ENCODE results near the gene CCDC28B. TPM values are rescaled to one million over a fixed set of nuclear protein-coding genes. Genes with fewer than 3 reads are reported as not detected.

Gene CCDC28B
- total and polyA plus RNA-seq, 2 donors (not counting 3 experiments of a cell fraction or from before 2014, with no cell fraction given) = 12.0 to 19.1 TPM

- no peaks in the 10 kb centered on the region for H3K27me3 ChIP-seq (ENCODE audit: control insufficient read depth in 2 of 2, insufficient read depth in 2 of 2, low read length in 2 of 2)
- H3K4me1 ChIP-seq (ENCODE audit: control insufficient read depth, extremely low read depth, insufficient read depth, low read length) = peaks cover 26% of the 10 kb centered on the region
- H4K20me1 ChIP-seq (replicated peaks; ENCODE audit: control insufficient read depth, extremely low read depth, insufficient read depth, low read length) = no peaks in the 10 kb centered on the region
- CTCF ChIA-PET = interaction anchor here (1.1 to 2.4 kb wide), 5 partner anchors 9 to 94 kb away, joined by 3 to 33 read pairs (median 4); no protein-coding TSS in a partner anchor
- peak; percentile 97 for FAIRE-seq
- dilution Hi-C loops (cut with MboI; ENCODE audit: extremely low pct_ligation_motif_present, low sequenced_read_pairs) = no loop called here
- H3K4me2 ChIP-seq (ENCODE audit: insufficient read depth, low read length) = peak within 1 kb of the TSS; percentile 86
- peak within 1 kb of the TSS; percentile 79 to 81 (median 80) for H3K4me3 ChIP-seq (replicated peaks in 1 of 3; ENCODE audit: insufficient read depth in 1 of 3, low read depth in 1 of 3, low read length in 3 of 3)
- POLR2A ChIA-PET = interaction anchor here (0.5 to 2.4 kb wide), 3 partner anchors 114 to 316 kb away, joined by 3 to 8 read pairs (median 5); partner anchors contain the start of genes KPNA6 and MARCKSL1
- peaks cover 24% of the 10 kb centered on the region for H3K79me2 ChIP-seq (ENCODE audit: control insufficient read depth, insufficient read depth, low read length)
- BruUV-seq (replicated peaks) = no TSS peak
- peak within 1 kb of the TSS; percentile 83 for H2AFZ ChIP-seq (ENCODE audit: low read depth, low read length)
- intact Hi-C loops (cut with micrococcal nuclease) = loop anchor here (1.0 to 5.0 kb wide), 6 partner anchors 19 to 193 kb away; partner anchors contain the start of gene MARCKSL1
- peak within 1 kb of the TSS; percentile 98 for H3K9ac ChIP-seq (replicated peaks; ENCODE audit: extremely low read depth, insufficient read depth, low read length)
- TF ChIP-seq FOS (IDR thresholded peaks at IDR 0.05; ENCODE audit: borderline replicate concordance, insufficient read depth, low read length) (peak; percentile 51), GATA2 (IDR thresholded peaks at IDR 0.05; ENCODE audit: insufficient read depth, insufficient read length, low read depth, low read length) (no peak), MYC (IDR thresholded peaks at IDR 0.05; ENCODE audit: low read depth, low read length) (no peak), EZH2 (IDR thresholded peaks at IDR 0.05; ENCODE audit: borderline replicate concordance, low read depth, low read length, severe bottlenecking) (no peak), MAX (IDR thresholded peaks at IDR 0.05; ENCODE audit: insufficient read depth, insufficient read length) (peak; percentile 56), POLR2AphosphoS5 (IDR thresholded peaks at IDR 0.05; ENCODE audit: insufficient read depth, low read depth, low read length) (peak; percentile 82), CTCF (IDR thresholded peaks at IDR 0.05; ENCODE audit: extremely low read depth in 1 of 2, insufficient read depth in 1 of 2, low read depth in 1 of 2, low read length in 2 of 2) (no peak), JUN (IDR thresholded peaks at IDR 0.05; ENCODE audit: borderline replicate concordance, insufficient read depth, insufficient read length, low read depth) (peak; percentile 32), POLR2A (IDR thresholded peaks at IDR 0.05; ENCODE audit: low read depth, low read length) (peak; percentile 87)
- H3K27ac ChIP-seq (ENCODE audit: insufficient read depth, low read depth, low read length) = peak within 1 kb of the TSS; percentile 98
- H3K9me1 ChIP-seq (replicated peaks; ENCODE audit: control insufficient read depth, extremely low read depth, insufficient read depth, low read length) = no peaks in the 10 kb centered on the region
- peaks cover 7 to 8% of the 10 kb centered on the region in 2 experiments for H3K36me3 ChIP-seq (ENCODE audit: control insufficient read depth in 2 of 2, extremely low read depth in 1 of 2, insufficient read depth in 2 of 2, low read length in 2 of 2)
- H3K9me3 ChIP-seq (replicated peaks; ENCODE audit: control insufficient read depth, insufficient read depth, low read length) = no peaks in the 10 kb centered on the region
- DNase-seq (ENCODE audit: low read depth, low spot score) = peak; percentile 90
These were observed 21.8 kb downstream of the CCDC28B start, which contains the start of the genes EIF3I and TMEM234 for GRCh38 chr1:32221980-32222755. Gene EIF3I, plus strand, starts transcription at chr1:32222407. Its CDS starts 35 bp downstream, at chr1:32222442. Gene TMEM234, minus strand, starts transcription at chr1:32222353. Its CDS starts 31 bp downstream, at chr1:32222322.
